Right lobe of liver (tissue), 4 donors: Measurements from ENCODE around the gene LRBA.

ENCODE experiments used
- CTCF ChIP-seq, 4 donors: fragments of 200-600 bp in 3 of 4; fragments of 450-650 bp in 1 of 4; IDR thresholded peaks; one replicate each; pipeline versions ENCODE4 v1.5.1 to v1.8.0; 2016 to 2022; ENCODE audit warnings: antibody characterized with exemption in 4 of 4, mild to moderate bottlenecking in 2 of 4
- POLR2A ChIP-seq: fragments of 450-650 bp; IDR thresholded peaks from one replicate; pipeline ENCODE4 v1.6.1; 2017; ENCODE audit warnings: antibody characterized with exemption, mild to moderate bottlenecking
- donor health status: DM: no; HTN: no; CAD: no.
- donor health status: DM: no; HTN: no; CAD: no.
- donor health status: DM: no; HTN: yes; CAD: no.

GRCh38 chr4:150722908-150723362 is 292.1 kb downstream of the LRBA start:
- TF ChIP-seq CTCF (IDR thresholded peaks at IDR 0.05) (peak; percentile 33 to 50 (median 44)), POLR2A (no peak)
